Ascending aorta (tissue), 2 donors: ENCODE data around the gene SORBS2. TPM values are rescaled to one million over a fixed set of nuclear protein-coding genes. Genes with fewer than 3 reads are reported as not detected.

Experiments
- DNase-seq, 2 donors: peaks; one replicate each; pipeline ENCODE4 v3.0.0-alpha.2; 2019; ENCODE audit warnings: low spot score in 2 of 2
- H3K27ac ChIP-seq, 2 donors: fragments of 200-600 bp; sonication (generic); one replicate each; pipeline ENCODE4 v1.5.1; 2016 to 2017; ENCODE audit warnings: mild to moderate bottlenecking in 1 of 2
- H3K27me3 ChIP-seq: fragments of 200-600 bp; sonication (generic); one replicate; pipeline ENCODE4 v1.5.1; 2017
- H3K36me3 ChIP-seq, 2 donors: fragments of 200-600 bp; sonication (generic); one replicate each; pipeline ENCODE4 v1.5.1; 2016
- H3K4me1 ChIP-seq, 2 donors: fragments of 200-600 bp; sonication (generic); one replicate each; pipeline ENCODE4 v1.5.1; 2016 to 2017; ENCODE audit warnings: mild to moderate bottlenecking in 1 of 2
- H3K4me3 ChIP-seq, 2 donors: fragments of 200-600 bp; sonication (generic); one replicate each; pipeline ENCODE4 v1.5.1; 2016 to 2017; ENCODE audit warnings: mild to moderate bottlenecking in 1 of 2
- H3K9me3 ChIP-seq, 2 donors: fragments of 200-600 bp; sonication (generic); one replicate each; pipeline ENCODE4 v1.5.1; 2016
- CTCF ChIP-seq, 3 experiments: fragments of 200-600 bp in 2 of 3; fragments of 450-650 bp in 1 of 3; sonication (generic) in 2 of 3; IDR thresholded peaks; one replicate each; pipeline ENCODE4 v1.5.1; 2016 to 2019; ENCODE audit warnings: antibody characterized with exemption in 3 of 3, mild to moderate bottlenecking in 1 of 3, moderate library complexity in 1 of 3
- intact Hi-C: fragments of 100-400 bp; cut with DNase I; formaldehyde crosslinking; loops from one replicate; pipeline ENCODE4 v1.15.1; 2023
- total RNA-seq: library from RNA; depleted of rRNA; stranded (reverse); fragments of >200 nt; gene quantifications from one replicate; pipeline ENCODE4 v1.1.0, GENCODE V29; 2016

SORBS2 gene
- total RNA-seq, 1 donor from 2014 or later = 246 TPM

- Histone ChIP-seq H3K36me3 (no peaks in the 10 kb centered on the region), H3K4me1 (peaks cover 0 to 12% of the 10 kb centered on the region in 2 donors), H3K4me3 (no peak overlapping the region), H3K27ac (no peak overlapping the region), H3K27me3 (no peaks in the 10 kb centered on the region), H3K9me3 (no peaks in the 10 kb centered on the region)
- no peak for DNase-seq
- intact Hi-C loops = loop anchor here (5.0 kb wide), 1 partner anchor 249 kb away; no protein-coding TSS in a partner anchor
- no peak for TF ChIP-seq CTCF (IDR thresholded peaks at IDR 0.05)
These were observed 33.7 kb downstream of the SORBS2 start for GRCh38 chr4:185778307-185778706.

DNA sequence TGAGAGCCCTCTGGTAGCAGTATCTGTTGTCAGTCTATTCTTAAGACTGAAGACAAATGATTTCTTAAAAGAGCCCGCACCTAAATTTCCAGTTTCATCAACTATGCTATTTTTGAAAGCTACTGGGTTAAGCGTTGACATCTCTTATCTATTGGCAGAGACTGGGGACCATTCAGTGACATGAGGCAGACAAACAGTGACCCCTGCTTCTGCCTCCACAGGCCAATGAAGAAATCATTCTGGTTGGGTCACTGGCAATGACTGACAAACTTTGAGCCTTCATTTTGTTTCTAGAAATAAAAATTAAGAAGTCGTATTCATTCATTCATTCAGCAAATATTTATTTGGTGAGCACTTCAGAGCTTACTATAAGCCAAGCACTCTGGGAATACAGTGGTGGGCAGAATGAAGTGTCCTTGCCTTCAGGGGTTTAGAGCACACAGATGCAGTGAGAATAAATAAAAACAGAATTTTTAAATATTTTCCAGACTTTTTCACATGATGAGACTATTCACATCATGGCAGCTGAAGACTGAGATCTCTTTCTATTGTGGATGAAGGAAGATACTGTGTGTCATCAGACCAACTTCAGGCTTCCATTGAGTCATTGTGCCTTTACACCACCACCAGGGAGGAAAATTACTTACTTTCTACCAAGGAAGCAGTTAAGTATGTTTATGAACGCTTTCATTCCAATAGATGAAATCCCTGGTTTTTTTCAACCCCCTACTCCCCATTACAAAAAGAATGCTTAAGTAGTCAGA is 36.0 kb downstream of the SORBS2 start:
- intact Hi-C loops = loop anchor here (5.0 kb wide), 1 partner anchor 251 kb away; no protein-coding TSS in a partner anchor
- peak overlapping the region in 1 of 2 donors; percentile 64 for H3K4me3 ChIP-seq
- no peaks in the 10 kb centered on the region for H3K36me3 ChIP-seq

GRCh38 chr4:185774845-185775680 is 36.9 kb downstream of the SORBS2 start:
- DNase-seq = peak in 1 of 2 donors; percentile 76
- no peak for TF ChIP-seq CTCF (IDR thresholded peaks at IDR 0.05)
- H3K9me3 ChIP-seq = no peaks in the 10 kb centered on the region
- no peaks in the 10 kb centered on the region for H3K27me3 ChIP-seq
- H3K4me1 ChIP-seq = peaks cover 0 to 24% of the 10 kb centered on the region in 2 donors
- H3K4me3 ChIP-seq = peak overlapping the region; percentile 55 to 64
- peak overlapping the region; percentile 52 to 81 for H3K27ac ChIP-seq
- no peaks in the 10 kb centered on the region for H3K36me3 ChIP-seq
- intact Hi-C loops = loop anchor here (5.0 kb wide), 1 partner anchor 252 kb away; no protein-coding TSS in a partner anchor

More for the DNA sequence above, 36.0 kb downstream of the SORBS2 start:
- H3K27me3 ChIP-seq = no peaks in the 10 kb centered on the region
- H3K27ac ChIP-seq = peak overlapping the region; percentile 52 to 81
- DNase-seq = no peak
- no peak for TF ChIP-seq CTCF (IDR thresholded peaks at IDR 0.05)
- H3K4me1 ChIP-seq = peaks cover 0 to 24% of the 10 kb centered on the region in 2 donors
- H3K9me3 ChIP-seq = no peaks in the 10 kb centered on the region

DNA sequence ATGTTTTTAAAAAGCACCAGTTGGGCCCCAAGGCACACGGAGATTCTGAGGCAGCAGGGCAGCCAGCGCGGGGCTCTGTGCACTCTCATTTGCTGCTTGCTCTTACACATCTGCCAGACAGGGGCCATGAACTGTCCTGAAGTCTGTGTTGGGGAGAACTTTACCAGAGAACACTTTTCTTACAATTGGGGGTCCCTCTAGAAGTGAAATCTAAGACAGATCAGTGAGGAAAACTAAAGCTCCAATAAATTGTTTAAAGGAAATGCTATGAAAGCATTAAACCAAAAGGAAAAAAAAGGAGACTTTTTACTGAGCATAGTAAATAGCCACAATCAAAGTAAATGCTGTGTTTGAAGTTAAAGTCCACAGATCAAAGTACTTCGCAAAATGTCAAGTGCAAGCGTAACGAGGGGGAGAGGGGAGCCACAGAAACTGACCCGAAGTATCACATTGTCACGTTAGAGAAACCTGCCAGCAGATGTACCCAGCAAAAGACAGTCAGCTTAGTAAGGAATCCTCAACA is 37.8 kb downstream of the SORBS2 start:
- intact Hi-C loops = no loop called here
- peak overlapping the region; percentile 52 to 81 for H3K27ac ChIP-seq
- no peaks in the 10 kb centered on the region for H3K9me3 ChIP-seq
- no peak for DNase-seq
- no peak for TF ChIP-seq CTCF (IDR thresholded peaks at IDR 0.05)
- peaks cover 0 to 24% of the 10 kb centered on the region in 2 donors for H3K4me1 ChIP-seq
- H3K27me3 ChIP-seq = no peaks in the 10 kb centered on the region
- H3K4me3 ChIP-seq = peak overlapping the region; percentile 55 to 64
- no peaks in the 10 kb centered on the region for H3K36me3 ChIP-seq

DNA sequence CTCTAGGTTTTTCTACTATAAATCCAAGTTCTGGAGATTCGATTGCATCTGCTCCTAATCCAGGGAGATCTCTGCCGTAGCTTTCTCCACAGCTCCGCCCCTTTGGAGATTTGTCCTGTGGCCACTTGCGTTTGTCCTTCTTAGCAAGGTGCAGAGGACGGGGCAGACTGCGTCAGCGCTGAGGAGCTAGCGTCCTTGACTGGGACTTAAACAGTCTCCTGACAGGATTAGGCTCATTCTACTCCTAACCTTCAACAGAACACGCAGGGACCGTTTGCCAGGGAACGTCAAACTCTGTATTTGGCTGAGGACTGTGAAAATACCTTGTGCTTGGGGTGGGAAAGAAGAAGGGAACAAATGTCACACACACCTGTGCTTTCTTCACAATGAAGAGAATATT is 38.6 kb downstream of the SORBS2 start:
- no peak for DNase-seq
- peak overlapping the region; percentile 55 to 64 for H3K4me3 ChIP-seq
- no peaks in the 10 kb centered on the region for H3K36me3 ChIP-seq
- intact Hi-C loops = loop anchor here (2.0 kb wide), 3 partner anchors 35 to 117 kb away; no protein-coding TSS in a partner anchor
- H3K4me1 ChIP-seq = peaks cover 0 to 24% of the 10 kb centered on the region in 2 donors
- H3K27ac ChIP-seq = peak overlapping the region; percentile 52 to 81
- H3K9me3 ChIP-seq = no peaks in the 10 kb centered on the region
- TF ChIP-seq CTCF (IDR thresholded peaks at IDR 0.05) = no peak
- no peaks in the 10 kb centered on the region for H3K27me3 ChIP-seq
